ENCODE data around the gene AMELX.

DNA sequence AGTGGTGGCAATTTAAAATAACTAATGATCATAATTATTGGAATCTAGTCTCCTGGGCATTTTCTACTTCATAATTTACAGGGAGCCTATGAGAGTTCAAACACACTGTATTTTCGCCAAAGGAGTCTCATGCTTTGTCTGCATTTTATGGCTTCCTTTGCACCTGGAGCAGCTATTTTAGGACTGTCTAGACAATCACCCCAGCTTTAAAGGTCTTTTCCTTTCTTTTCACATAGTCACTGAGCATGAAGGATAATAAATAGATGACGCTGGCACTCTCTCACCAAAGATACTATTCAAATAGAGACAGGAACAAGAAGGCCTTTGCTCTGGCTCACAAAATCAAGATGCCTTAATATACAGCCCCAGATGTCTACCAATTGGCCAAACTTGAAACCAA, 43.0 kb downstream of the AMELX start:
- TF ChIP-seq CTCF (IDR thresholded peaks at IDR 0.05) = no peak
- TF ChIP-seq POLR2AphosphoS5 (IDR thresholded peaks at IDR 0.05) = no peak
- no peak for TF ChIP-seq POLR2A (IDR thresholded peaks at IDR 0.05)

Data from prostate gland (tissue), 2 donors.